Stomach (tissue), 4 donors: Measurements from ENCODE around the gene SLC16A13.

ENCODE experiments used
- CTCF ChIP-seq, 7 experiments: fragments of 450-650 bp in 4 of 7; fragments of 200-600 bp in 3 of 7; sonication (generic) in 3 of 7; IDR thresholded peaks; one replicate each; pipeline ENCODE4 v1.5.1; 2016 to 2019; ENCODE audit warnings: antibody characterized with exemption in 7 of 7, control low read depth in 2 of 7, mild to moderate bottlenecking in 1 of 7
- POLR2A ChIP-seq, 4 donors: fragments of 450-650 bp; IDR thresholded peaks; one replicate each; pipeline ENCODE4 v1.6.1; 2016; ENCODE audit warnings: antibody characterized with exemption in 4 of 4, control low read depth in 2 of 4, mild to moderate bottlenecking in 1 of 4, moderate library complexity in 1 of 4

GRCh38 chr17:7029659-7030058, 6.2 kb upstream of the SLC16A13 start:
- no peak for TF ChIP-seq CTCF (IDR thresholded peaks at IDR 0.05)
- no peak for TF ChIP-seq POLR2A (IDR thresholded peaks at IDR 0.05)
